Pulmonary artery endothelial cell (primary cell): ENCODE results near the gene ZNF181. TPM values are rescaled to one million over a fixed set of nuclear protein-coding genes. Genes with fewer than 3 reads are reported as not detected.
"Not testable (repeated sequence)": the region's sequence is repeated elsewhere in the genome, so short reads cannot be mapped to it uniquely, and the experiment has no call there.

ENCODE experiments used
- DNase-seq: peaks from one replicate; pipeline ENCODE4 v3.0.0-alpha.2; 2011; ENCODE audit warnings: low read depth, low spot score
- total RNA-seq: library from RNA; depleted of rRNA; stranded (reverse); fragments of >200 nt; gene quantifications from 2 replicates; pipeline ENCODE4 v1.2.3, GENCODE V29; 2014

The ZNF181 gene
- 9.1 and 15.9 TPM in 2 replicates for total RNA-seq

DNA sequence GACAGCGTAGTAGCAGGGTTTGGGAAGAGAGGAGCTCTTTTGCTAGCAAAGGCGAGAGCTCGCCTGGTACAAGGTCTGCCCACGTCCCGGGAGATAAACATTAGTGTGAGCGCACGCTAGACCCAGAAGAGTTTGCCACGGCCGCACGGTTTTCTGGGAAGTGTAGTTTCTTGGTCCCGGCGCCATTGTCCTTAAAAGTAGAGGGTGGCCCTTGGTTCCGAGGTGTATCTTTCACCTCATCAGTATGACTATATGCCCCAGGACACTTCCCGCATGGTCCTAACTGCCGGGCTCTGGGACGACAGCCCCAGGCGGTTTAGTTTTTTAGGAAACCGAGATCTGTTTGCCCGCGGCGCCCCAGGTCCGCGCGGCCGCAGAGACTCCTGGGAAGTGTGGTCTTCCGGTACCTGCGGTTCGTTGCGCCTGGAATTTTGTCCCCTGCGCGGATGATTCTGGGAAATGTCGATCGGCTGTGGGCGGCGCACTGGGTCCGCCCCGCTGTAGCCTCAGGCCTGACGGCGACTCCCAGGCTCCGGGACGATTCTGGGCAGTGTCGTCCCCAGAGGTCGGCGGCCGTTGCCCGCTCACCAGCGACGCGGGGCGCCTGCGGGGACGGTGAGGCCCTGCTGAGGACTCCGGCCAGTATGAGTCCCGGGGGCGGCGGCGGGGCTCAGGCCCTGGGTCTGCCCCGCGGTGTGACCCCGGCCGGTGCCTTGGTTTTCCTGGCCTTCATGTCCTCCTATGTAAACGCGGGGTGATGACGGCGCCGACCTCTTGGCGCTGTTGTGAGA is at the start of gene ZNF181:
ZNF181 (plus strand) TSS at position 498 of the 791 bp plus-strand sequence. CDS start 795 bp downstream, outside the sequence.
- DNase-seq, result peak; percentile 64

GRCh38 chr19:34685266-34685665 is 48.8 kb upstream of the ZNF181 start:
- not testable (repeated sequence) for DNase-seq

DNA sequence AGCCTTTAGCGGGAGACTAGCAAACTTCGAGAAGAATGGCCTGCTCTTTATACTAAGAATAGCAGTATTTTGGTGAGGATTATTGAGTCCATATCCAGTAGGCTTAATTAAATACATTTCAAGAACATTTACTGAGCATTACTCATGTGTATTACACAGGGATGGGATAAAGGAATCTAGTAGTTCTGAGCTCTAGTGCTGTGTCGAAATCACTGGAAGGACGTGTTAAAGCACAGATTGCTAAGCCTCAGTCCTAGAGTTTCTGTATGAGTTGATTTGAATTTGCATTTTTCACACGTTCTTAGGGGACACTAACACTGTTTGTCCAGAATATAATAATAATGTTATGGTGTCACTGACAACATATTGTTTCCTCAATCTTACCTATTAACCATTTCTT is 47.6 kb upstream of the ZNF181 start:
- no peak for DNase-seq

DNA sequence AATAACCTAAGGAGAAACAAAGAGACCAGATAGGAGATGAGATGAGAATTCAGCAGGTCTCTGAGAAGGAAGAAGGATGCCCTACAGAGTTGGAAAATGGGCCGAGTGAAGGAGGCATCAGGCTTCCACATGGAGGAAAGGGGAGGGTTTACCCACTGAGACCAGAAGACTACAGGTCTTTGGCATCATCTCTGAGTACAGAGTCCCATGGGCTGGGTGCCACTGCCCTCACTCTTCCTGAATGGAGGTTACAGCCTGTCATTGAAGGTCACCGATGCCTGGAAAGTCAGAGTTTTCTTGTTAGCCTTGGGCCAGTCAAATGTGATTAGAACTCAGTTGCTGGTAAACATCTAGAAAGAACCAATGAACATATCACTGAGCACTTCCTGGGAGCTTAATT is 46.7 kb upstream of the ZNF181 start:
- no peak for DNase-seq

DNA sequence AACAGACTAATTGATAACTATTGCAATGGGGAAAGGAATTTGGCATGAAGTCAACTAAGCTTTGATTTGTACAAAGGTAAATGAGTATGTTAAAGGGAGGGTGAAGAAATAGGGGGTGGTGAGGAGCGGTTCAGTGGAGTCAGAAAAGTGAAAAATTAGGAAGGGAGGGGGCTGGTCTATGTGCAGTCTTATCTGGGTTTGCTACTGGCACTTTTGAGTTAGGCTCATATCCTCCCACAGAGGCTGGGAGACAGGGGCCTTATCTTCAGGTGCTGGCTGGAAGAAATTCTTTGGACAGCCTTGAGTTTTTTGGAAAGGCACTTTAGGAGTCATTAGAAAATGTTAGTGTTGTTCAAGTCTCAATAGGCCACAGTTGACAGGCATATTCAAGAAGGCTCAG is 45.5 kb upstream of the ZNF181 start:
- no peak for DNase-seq

GRCh38 chr19:34690372-34690771 is 43.7 kb upstream of the ZNF181 start:
- DNase-seq, result no peak

DNA sequence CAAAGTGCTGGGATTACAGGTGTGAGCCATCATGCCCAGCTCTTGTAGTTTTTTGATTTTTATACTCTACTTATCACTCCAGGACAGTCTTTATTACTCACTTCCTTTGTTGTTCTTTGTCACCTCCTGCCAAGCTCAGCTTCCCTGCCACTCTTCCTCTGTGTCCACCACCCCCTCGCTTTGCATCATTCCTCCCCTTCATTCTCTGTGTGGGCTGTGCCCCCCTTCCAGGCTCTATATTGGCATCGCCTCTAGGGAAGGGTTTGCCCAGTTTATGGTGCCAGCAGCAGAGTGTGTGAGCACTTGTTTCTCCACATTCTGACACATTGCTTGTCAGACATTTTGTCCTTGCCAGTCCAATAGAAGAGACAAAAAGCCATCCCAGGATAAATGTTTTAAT is 41.5 kb upstream of the ZNF181 start:
- no peak for DNase-seq

DNA sequence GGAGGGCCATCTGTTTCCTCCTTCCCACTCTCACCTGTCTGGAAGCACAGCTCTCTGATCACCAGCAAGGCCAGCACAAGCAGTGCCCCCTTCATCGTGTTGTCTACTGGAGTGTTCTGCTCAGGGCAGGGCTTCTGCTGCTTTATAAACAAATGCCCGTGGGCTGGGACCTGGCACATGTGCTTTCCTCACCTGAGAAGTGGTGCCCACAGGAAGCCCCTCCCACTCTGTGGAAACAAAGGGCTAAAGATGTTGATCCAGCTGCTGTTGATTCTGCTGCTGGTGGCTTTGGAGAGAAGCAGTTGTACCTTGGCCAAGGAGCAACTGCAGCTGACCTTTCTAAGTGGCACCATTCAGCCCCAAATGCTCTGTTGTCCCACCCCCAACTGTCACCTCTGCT is 26.4 kb upstream of the ZNF181 start:
- DNase-seq, result no peak

DNA sequence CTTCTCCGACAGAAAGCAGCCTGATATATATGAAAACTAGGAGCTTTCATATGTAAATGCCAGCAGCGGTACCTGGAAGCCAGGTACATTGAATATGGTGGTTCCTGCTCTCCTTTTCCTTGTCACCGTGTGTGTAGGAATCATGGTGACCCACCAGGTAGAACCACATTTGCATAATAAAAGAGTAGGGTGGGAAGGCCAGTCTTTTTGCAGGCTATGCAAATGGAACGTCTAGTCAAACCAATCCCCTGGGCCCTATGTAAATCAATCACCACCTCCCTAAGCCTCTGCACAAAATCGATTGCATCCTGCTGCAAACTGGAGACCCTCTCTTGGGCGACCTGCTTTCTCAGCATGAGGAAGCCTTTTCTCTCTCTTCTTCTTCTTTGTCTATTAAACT is 22.2 kb upstream of the ZNF181 start:
- no peak for DNase-seq

- DNase-seq, result peak; percentile 56
These were observed 21.4 kb upstream of the ZNF181 start for GRCh38 chr19:34712395-34713261.

GRCh38 chr19:34713262-34713637 is 20.8 kb upstream of the ZNF181 start:
- DNase-seq, result no peak

DNA sequence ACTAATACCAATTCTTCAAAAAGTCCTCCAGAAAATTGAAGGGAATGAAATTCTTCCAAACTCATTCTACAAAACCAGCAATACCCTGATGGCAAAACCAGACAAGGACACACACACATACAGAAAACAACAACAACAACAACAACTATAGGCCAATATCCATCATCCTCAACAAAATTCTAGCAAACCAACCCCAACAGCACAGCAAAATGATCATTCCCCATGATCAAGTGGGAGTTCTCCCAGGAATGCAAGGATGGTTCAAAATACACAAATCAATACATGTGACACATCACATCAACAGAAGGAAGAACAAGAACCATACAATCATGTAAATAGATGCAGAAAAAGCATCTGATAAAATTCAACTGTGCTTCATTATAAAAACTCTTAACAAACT is 18.7 kb upstream of the ZNF181 start:
- DNase-seq, result no peak

- no peak for DNase-seq
These were observed 11.7 kb upstream of the ZNF181 start for GRCh38 chr19:34722353-34722752.

DNA sequence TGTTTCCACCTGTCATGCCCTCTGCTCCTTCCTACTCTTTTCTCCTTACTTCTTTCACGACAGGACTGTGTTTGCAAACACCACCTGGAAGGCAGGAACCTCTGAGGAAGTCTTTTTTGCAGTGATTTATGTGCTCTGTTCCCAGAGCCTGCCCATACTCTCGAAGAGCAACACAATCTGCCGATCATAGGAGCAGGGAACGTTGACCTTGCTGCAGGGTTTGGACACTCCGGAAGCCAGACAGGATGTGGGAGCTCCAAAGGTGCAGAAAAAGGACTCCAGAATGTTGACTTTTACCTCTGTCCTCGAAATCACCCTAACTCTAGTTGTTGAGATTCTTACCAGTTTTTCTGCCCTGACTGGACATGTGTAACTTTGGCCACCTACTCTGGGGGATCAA is 8.6 kb upstream of the ZNF181 start:
- DNase-seq, result no peak

- DNase-seq, result no peak
These were observed 2.8 kb upstream of the ZNF181 start for GRCh38 chr19:34731019-34731829.

- no peak for DNase-seq
These were observed 2.1 kb upstream of the ZNF181 start for GRCh38 chr19:34731964-34732363.

DNA sequence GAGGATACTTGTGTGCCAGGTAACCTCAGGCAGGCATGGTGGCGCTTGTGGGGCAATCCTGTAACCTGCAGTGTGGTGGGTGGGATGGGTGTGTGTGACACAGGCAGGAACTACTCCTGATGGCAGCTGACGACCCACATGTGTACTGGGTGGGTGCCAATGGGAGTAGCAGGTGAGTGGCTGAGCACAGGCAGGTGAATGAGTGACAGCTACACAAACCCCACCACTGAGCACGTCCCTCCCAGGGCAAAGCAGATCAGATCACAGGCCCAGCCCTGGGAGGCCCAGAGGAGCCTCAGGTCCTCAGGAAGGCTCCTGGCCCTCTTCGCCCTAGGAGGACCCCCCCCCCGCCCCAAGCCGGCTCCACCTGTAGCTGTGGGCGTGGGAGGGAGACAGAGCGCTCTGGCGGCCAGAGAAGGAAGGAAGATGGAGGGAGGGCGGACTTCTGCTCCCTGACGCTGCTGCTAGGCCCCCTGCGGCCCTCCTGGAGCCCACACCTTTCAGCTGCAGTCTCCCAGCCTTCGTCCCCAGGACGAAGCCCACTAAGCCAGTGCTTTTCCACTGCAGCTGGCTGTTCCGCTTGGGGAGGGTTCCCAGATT is 1.3 kb upstream of the ZNF181 start:
- no peak for DNase-seq

DNA sequence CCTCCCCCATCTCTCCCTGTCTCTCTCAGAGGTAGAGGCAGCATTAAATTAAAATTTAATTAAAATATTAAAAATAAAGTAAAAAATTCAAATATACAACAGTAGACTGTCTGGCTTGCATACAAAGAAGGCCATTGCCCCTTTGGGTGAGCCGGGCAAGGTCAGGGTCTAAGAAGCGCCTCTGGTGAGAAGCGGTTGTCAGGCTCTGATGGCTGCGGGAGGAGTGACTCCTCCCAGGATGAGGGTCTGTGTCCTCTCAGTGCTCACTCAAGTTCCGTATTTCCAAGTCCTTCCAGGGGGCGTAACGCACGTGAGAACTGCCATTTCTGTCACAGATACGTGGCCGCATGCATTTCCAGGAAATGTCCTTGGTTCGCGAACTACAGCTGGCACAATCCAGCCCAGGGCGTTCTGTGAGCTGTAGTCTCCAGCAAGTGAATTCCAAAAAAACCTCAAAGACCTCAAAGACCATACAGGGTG is 737 bp upstream of the ZNF181 start:
- peak; percentile 17 for DNase-seq

- peak; percentile 54 for DNase-seq
These were observed 577 bp downstream of the ZNF181 start for GRCh38 chr19:34734537-34735103.

DNA sequence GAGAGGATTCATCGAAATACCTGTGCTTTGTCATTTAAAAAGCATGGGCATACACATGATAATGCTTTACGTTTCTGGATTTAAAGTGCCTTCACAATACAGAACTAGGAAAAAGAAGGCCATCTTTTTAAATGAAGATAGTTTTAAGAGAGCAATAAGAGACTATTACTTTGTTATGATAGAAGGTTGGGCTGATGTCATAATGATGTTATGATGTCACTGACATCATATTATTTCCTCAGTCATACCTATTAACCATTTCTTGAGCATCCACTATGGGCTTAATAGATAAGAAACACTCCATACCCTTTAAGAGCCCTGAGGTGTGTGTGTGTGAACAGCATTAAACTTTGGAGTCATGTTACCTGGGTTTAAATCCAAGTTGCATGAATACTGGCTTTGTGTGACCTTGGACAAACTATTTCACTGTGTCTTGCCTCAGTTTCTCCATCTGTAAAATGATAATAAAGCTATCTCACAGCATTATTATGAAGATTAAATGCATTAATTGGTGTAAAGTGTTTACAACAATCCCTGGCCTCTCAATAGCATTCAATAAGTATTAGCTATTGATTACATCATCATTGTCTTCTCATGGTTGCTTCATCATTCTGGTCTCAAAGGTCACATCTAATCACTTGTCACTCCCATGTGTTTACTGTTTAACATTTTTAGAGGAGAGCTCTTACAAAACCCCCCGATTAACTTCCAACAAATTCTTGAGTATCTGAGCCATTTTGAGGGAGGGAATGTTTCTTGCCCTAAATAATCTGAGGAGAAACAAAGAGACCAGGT is 11.1 kb downstream of the ZNF181 start:
- DNase-seq, result no peak
